Inflammatory macrophage (primary cell): ENCODE data around the gene MYOM3.

Source experiments
- DNase-seq, 2 donors: peaks; one replicate each; pipeline ENCODE4 v3.0.0-alpha.2; 2020 to 2022

Gene MYOM3

GRCh38 chr1:24138476-24139221 lies 26.7 kb upstream of the MYOM3 start:
- peak; percentile 14 to 29 for DNase-seq

GRCh38 chr1:24136956-24137539 lies 25.1 kb upstream of the MYOM3 start:
- DNase-seq, result no peak

GRCh38 chr1:24134376-24134775 lies 22.4 kb upstream of the MYOM3 start:
- DNase-seq, result no peak

- no peak for DNase-seq
Observed at GRCh38 chr1:24133819-24134218, 21.9 kb upstream of the MYOM3 start.

DNA sequence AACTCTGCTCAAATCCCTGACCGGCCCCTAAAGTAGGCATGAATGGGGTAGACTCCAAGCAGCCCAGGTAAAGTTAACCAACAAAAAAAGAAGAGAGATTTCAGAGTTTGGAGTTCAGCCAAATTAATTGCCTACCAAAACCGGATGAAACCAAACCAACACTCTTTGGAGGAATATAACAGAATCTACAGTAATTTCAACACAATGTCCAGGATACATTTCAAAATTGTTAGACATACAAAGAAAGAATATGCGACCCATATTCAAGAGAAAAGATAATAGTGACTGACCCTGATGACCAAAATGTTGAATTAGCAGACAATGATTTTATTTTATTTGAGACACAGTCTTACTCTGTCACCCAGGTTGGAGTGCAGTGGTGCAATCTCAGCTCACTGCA lies 18.4 kb upstream of the MYOM3 start:
- DNase-seq, result no peak

DNA sequence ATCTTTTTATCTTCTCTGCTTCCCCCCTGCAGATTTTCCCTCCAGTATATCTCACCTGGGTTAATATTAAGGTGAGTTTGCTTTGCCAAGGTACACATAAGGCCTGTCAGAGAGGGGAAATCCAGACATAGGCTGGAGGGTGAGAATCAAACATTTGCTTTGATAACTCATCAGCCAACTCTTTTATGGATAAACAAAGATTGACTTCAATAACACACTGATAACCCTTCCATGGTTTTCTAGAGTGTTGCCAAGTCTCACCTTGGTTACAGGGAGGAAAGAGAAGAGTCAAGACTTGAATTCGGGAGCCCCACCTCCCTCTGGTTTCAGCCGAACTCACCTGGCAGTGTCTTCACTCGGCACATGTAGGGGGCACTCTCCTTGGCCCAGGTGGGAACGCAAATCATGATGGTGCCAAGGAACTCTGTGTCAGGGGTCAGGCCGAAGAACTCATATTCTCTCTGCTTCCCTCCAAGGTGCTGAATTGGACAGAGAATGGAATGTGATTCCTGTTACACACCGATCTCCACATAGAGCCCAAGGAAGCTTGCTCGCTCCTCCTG lies 15.9 kb upstream of the MYOM3 start:
- no peak for DNase-seq

GRCh38 chr1:24127134-24127800 lies 15.3 kb upstream of the MYOM3 start:
- DNase-seq, result no peak

DNA sequence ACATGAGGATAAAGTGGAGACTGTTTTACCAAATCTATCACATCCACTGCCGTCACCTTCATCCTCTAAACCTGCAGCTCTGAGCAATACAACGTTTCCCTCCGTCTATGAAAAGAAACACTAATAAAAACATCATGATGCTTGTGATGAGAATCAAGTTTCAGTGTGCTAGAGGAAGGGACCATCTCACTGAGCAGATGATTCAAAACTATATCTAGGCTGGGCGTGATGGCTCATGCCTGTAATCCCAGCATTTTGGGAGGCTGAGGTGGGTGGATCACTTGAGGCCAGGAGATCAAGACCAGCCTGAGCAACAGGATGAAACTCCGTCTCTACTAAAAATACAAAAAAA lies 14.7 kb upstream of the MYOM3 start:
- no peak for DNase-seq

- peak; percentile 52 to 83 for DNase-seq
Observed at GRCh38 chr1:24126018-24126671, 14.2 kb upstream of the MYOM3 start.

DNA sequence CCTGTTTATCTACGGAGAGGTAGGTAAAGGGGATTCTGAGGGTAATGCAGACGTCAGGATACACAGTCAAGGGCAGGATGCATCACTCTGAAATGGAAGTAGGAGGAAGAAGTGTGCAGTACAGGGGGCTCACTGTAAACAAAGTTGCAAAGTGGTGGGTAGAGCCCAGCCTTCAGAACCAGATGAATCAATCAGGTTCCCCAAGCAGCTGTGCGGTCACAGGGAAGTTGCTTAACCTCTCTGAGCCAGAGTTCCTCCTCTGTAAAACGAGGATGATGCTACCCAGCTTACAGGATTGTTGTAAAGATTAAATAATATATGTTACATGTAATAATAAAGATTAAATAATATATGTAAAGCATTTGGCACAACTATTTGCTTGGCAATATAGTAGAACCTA lies 13.5 kb upstream of the MYOM3 start:
- DNase-seq, result peak; percentile 62 to 83

- no peak for DNase-seq
Observed at GRCh38 chr1:24124980-24125379, 13.0 kb upstream of the MYOM3 start.

GRCh38 chr1:24123611-24124010 lies 11.7 kb upstream of the MYOM3 start:
- no peak for DNase-seq

GRCh38 chr1:24122776-24123175 lies 10.8 kb upstream of the MYOM3 start:
- no peak for DNase-seq

GRCh38 chr1:24121406-24121805 lies 9.5 kb upstream of the MYOM3 start:
- DNase-seq, result no peak

GRCh38 chr1:24120965-24121364 lies 9.0 kb upstream of the MYOM3 start:
- no peak for DNase-seq

GRCh38 chr1:24119859-24120756 lies 8.2 kb upstream of the MYOM3 start:
- no peak for DNase-seq

GRCh38 chr1:24119489-24119858 lies 7.5 kb upstream of the MYOM3 start:
- DNase-seq, result no peak

GRCh38 chr1:24118410-24119242 lies 6.7 kb upstream of the MYOM3 start:
- DNase-seq, result no peak

DNA sequence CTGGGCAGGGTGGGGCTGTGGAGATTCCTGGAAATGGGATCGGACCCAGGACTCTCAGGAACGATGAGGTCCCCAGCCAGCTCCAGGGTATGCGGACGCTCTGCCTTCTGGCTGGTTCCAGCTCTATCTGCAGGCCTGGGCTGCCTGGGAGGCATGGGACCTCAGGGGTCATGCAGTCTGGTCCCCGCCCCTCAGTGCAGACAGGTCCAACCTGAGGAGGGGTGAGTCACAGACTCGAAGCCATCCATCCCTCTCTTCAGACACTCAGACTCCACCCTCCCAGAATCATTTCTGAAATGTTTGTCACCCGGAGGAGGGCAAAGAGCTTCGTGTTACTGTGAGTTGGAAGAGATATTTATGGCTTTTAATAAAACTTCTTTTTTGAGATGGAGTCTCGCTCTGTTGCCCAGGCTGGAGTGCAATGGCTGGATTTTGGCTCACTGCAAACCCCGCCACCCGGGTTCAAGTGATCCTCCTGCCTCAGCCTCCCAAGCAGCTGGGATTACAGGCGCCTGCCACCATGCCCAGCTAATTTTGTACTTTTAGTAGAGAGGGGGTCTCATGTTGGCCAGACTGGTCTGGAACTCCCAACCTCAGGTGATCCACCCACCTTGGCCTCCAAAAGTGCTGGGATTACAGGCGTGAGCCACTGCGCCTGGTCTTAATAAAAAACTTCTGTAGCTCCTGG lies 5.9 kb upstream of the MYOM3 start:
- DNase-seq, result no peak

DNA sequence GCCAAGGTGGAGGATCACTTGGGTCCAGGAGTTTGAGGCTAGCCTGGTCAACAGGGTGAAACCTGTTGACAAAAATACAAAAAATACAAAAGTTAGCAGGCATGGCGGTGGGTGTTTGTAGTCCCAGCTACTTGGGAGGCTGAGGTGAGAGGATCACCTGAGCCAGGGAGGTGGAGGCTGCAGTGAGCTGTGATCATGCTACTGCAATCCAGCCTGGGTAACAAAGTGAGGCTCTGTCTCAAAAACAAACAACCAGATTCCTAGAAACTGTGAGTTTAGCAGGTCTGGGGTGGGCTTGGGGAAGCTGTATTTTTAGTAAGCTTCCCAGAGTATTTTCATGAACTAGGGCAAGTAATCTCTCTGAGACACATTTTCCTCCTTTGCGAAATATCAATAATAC lies 5.2 kb upstream of the MYOM3 start:
- no peak for DNase-seq

GRCh38 chr1:24114753-24115152 lies 2.8 kb upstream of the MYOM3 start:
- DNase-seq, result no peak
